ENCODE results near the gene IFI27.

The IFI27 gene

GRCh38 chr14:94161058-94161457, 50.5 kb downstream of the IFI27 start:
- no peak for DNase-seq

GRCh38 chr14:94161981-94162380, 51.4 kb downstream of the IFI27 start:
- no peak for DNase-seq

GRCh38 chr14:94162466-94162865, 51.9 kb downstream of the IFI27 start:
- no peak for DNase-seq

- DNase-seq: no peak
Observed at GRCh38 chr14:94163796-94164195, 53.3 kb downstream of the IFI27 start.

GRCh38 chr14:94164685-94165431, 54.3 kb downstream of the IFI27 start:
- no peak for DNase-seq

DNA sequence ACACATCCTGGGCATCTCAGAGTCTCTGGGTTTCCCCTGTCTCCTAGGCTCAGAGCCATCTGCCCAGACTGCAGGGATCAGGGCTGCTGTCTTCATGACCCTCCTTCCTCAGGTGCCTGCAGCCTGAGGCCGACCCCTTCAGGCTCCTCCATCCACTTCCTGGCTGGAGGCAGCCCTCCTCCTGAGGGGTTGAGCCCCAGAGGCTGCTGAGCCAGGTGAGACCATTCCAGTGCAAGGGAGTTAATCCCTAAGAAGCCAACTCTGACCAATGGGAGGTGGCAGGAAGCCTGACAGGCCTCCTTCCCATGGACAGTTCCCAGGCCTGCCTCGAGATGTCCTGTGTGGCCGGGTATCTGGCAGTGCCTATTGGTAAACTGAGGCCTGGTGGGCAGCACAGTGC, 55.2 kb downstream of the IFI27 start:
- DNase-seq: no peak
